ENCODE data around the gene CDC37. TPM values are rescaled to one million over a fixed set of nuclear protein-coding genes. Genes with fewer than 3 reads are reported as not detected.

Gene CDC37
- total RNA-seq, 1 experiment from 2014 or later = 260 TPM

DNA sequence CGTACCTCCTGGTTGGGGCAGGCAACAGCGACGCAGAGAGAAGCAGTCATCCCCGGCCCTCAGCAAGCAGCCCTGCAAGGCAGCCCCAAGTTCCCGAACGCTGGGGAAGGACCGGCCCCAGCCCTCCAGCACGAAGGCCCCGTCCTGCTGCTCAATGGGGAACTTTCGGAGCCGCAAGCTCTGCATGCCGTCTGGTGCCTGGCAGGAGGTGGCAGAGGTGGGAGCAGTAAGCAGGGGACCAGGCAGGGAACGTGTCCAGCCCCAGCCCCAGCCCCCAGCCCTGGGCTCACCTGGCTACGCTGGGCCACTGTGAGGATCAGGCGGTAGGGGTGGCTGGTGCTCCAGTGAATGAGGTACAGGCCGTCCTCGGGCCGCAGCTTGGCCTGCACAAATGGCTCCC lies 41.1 kb downstream of the CDC37 start:
- Histone ChIP-seq H3K4me1 (ENCODE audit: control insufficient read depth in 1 of 2, insufficient read depth in 2 of 2, low read length in 2 of 2) (no peaks in the 10 kb centered on the region), H3K27me3 (ENCODE audit: insufficient read depth, low read length) (no peaks in the 10 kb centered on the region), H3K27ac (ENCODE audit: low read depth, low read length) (no peak overlapping the region), H3K79me2 (ENCODE audit: insufficient read depth, low read length) (no peaks in the 10 kb centered on the region), H4K20me1 (ENCODE audit: insufficient read depth) (no peaks in the 10 kb centered on the region), H3K4me3 (replicated peaks in 1 of 2; ENCODE audit: low read depth in 1 of 2, low read length in 2 of 2) (no peak overlapping the region), H3K4me2 (ENCODE audit: low read length) (no peak overlapping the region), H3K9me3 (ENCODE audit: control insufficient read depth in 1 of 2, insufficient read depth in 1 of 2, low read depth in 1 of 2, low read length in 2 of 2) (no peaks in the 10 kb centered on the region), H3K9me2 (ENCODE audit: insufficient read depth) (no peaks in the 10 kb centered on the region), H3K9ac (ENCODE audit: low read length) (no peak overlapping the region), H3K36me3 (ENCODE audit: control insufficient read depth in 1 of 2, insufficient read depth in 2 of 2, low read length in 2 of 2) (peaks cover 13 to 16% of the 10 kb centered on the region in 2 experiments; a peak in 3 of 4 replicates), H2AFZ (ENCODE audit: low read depth, low read length, poor library complexity, severe bottlenecking) (no peak overlapping the region)
- ChIA-PET RAD21 (ENCODE audit: low non-redundant PET in 1 of 2, low total read pairs in 2 of 2, uncharacterized antibody in 2 of 2, unreplicated experiment in 2 of 2) (no interaction called here), POLR2A (interaction anchor here (1.5 kb wide), 1 partner anchor 73 kb away, joined by 3 read pairs; the partner anchor contains the start of gene ICAM5), CTCF (no interaction called here)
- DNase-seq (ENCODE audit: low read depth, low spot score) (no peak), ATAC-seq (no peak)
- intact Hi-C loops (cut with micrococcal nuclease) = no loop called here
- TF ChIP-seq CEBPB (IDR thresholded peaks at IDR 0.05; ENCODE audit: low read depth) (no peak), CBX3 (IDR thresholded peaks at IDR 0.05; ENCODE audit: low read depth) (no peak), ELF1 (IDR thresholded peaks at IDR 0.05; ENCODE audit: borderline replicate concordance, low read depth) (no peak), FOSL1 (IDR thresholded peaks at IDR 0.05; ENCODE audit: low read depth) (no peak), POLR2AphosphoS5 (IDR thresholded peaks at IDR 0.05; ENCODE audit: low read depth, low read length) (no peak), POLR2A (IDR thresholded peaks at IDR 0.05; ENCODE audit: borderline replicate concordance, extremely low read depth, insufficient read depth, insufficient read length) (no peak)
- TF ChIP-seq, protein P1, sequence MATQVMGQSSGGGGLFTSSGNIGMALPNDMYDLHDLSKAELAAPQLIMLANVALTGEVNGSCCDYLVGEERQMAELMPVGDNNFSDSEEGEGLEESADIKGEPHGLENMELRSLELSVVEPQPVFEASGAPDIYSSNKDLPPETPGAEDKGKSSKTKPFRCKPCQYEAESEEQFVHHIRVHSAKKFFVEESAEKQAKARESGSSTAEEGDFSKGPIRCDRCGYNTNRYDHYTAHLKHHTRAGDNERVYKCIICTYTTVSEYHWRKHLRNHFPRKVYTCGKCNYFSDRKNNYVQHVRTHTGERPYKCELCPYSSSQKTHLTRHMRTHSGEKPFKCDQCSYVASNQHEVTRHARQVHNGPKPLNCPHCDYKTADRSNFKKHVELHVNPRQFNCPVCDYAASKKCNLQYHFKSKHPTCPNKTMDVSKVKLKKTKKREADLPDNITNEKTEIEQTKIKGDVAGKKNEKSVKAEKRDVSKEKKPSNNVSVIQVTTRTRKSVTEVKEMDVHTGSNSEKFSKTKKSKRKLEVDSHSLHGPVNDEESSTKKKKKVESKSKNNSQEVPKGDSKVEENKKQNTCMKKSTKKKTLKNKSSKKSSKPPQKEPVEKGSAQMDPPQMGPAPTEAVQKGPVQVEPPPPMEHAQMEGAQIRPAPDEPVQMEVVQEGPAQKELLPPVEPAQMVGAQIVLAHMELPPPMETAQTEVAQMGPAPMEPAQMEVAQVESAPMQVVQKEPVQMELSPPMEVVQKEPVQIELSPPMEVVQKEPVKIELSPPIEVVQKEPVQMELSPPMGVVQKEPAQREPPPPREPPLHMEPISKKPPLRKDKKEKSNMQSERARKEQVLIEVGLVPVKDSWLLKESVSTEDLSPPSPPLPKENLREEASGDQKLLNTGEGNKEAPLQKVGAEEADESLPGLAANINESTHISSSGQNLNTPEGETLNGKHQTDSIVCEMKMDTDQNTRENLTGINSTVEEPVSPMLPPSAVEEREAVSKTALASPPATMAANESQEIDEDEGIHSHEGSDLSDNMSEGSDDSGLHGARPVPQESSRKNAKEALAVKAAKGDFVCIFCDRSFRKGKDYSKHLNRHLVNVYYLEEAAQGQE (IDR thresholded peaks at IDR 0.05; ENCODE audit: low read depth) = no peak
- BruUV-seq (replicated peaks) = no TSS peak
